HepG2 (cell line): ENCODE data around the gene RITA1. TPM values are rescaled to one million over a fixed set of nuclear protein-coding genes. Genes with fewer than 3 reads are reported as not detected.

Experiments used
- ARID2 ChIP-seq: sonication (generic); formaldehyde crosslinking; IDR thresholded peaks from 2 replicates; pipeline ENCODE4 v1.8.1; 2022; ENCODE audit warnings: mild to moderate bottlenecking, missing genetic modification reagents, borderline replicate concordance
- FLYWCH1 ChIP-seq: sonication (generic); formaldehyde crosslinking; IDR thresholded peaks from 2 replicates; pipeline ENCODE4 v1.8.1; 2023; ENCODE audit warnings: mild to moderate bottlenecking, missing genetic modification reagents
- HCFC1 ChIP-seq: fragments of 150-350 bp; IDR thresholded peaks from 2 replicates; pipeline ENCODE4 v1.6.1; 2014; ENCODE audit warnings: low read depth, low read length
- HHEX ChIP-seq: IDR thresholded peaks from 2 replicates; pipeline ENCODE4 v1.6.1; 2016; ENCODE audit warnings: control low read depth
- KLF16 ChIP-seq, 2 experiments: sonication (generic) in 1 of 2; formaldehyde crosslinking in 1 of 2; IDR thresholded peaks; 2 replicates each; pipeline versions ENCODE4 v1.6.1 to v1.8.0; 2016 to 2023; ENCODE audit warnings: missing genetic modification reagents in 2 of 2, missing compliant biosample characterization in 1 of 2
- REL ChIP-seq: sonication (generic); formaldehyde crosslinking; conservative IDR thresholded peaks from 2 replicates; pipeline ENCODE4 v1.8.0; 2022; ENCODE audit warnings: mild to moderate bottlenecking, missing genetic modification reagents, moderate library complexity
- RFX1 ChIP-seq: fragments of 450-650 bp; IDR thresholded peaks from 2 replicates; pipeline ENCODE4 v1.6.1; 2017
- SNRNP70 ChIP-seq: fragments of 200-400 bp; formaldehyde crosslinking; IDR thresholded peaks from 2 replicates; pipeline ENCODE4 v1.6.1; 2017; ENCODE audit warnings: mild to moderate bottlenecking, low read depth, low read length, moderate library complexity
- SRSF4 ChIP-seq: fragments of 200-400 bp; formaldehyde crosslinking; IDR thresholded peaks from one replicate; pipeline ENCODE4 v1.6.1; 2018; ENCODE audit warnings: mild to moderate bottlenecking, low read depth, low read length, moderate library complexity; ENCODE audit not compliant: poor library complexity, severe bottlenecking
- STAG1 ChIP-seq: sonication (generic); formaldehyde crosslinking; IDR thresholded peaks from 2 replicates; pipeline ENCODE4 v1.4.0; 2020; ENCODE audit warnings: missing genetic modification reagents
- TCF12 ChIP-seq, 2 experiments: fragments of 450-650 bp in 1 of 2; sonication (generic) in 1 of 2; formaldehyde crosslinking in 1 of 2; IDR thresholded peaks; 2 replicates each; pipeline versions ENCODE4 v1.6.1 to v1.8.0; 2017 to 2022; ENCODE audit warnings: antibody characterized with exemption in 1 of 2, mild to moderate bottlenecking in 1 of 2, missing genetic modification reagents in 1 of 2, moderate library complexity in 1 of 2
- THYN1 ChIP-seq: sonication (generic); formaldehyde crosslinking; IDR thresholded peaks from 2 replicates; pipeline ENCODE4 v1.8.1; 2023; ENCODE audit warnings: low read depth, mild to moderate bottlenecking, moderate library complexity, missing genetic modification reagents, borderline replicate concordance
- TOPORS ChIP-seq: sonication (generic); formaldehyde crosslinking; IDR thresholded peaks from 2 replicates; pipeline ENCODE4 v1.8.0; 2023; ENCODE audit warnings: mild to moderate bottlenecking, missing genetic modification reagents
- XBP1 ChIP-seq: sonication (generic); formaldehyde crosslinking; IDR thresholded peaks from 2 replicates; pipeline ENCODE4 v1.5.0; 2020; ENCODE audit warnings: missing genetic modification reagents
- ZNF274 ChIP-seq: sonication (generic); formaldehyde crosslinking; IDR thresholded peaks from 2 replicates; pipeline ENCODE4 v1.5.1; 2020; ENCODE audit warnings: mild to moderate bottlenecking, missing genetic modification reagents
- ZNF770 ChIP-seq: sonication (generic); formaldehyde crosslinking; IDR thresholded peaks from 2 replicates; pipeline ENCODE4 v1.5.0; 2020; ENCODE audit warnings: mild to moderate bottlenecking, missing genetic modification reagents
- ZSCAN5A ChIP-seq: sonication (generic); formaldehyde crosslinking; IDR thresholded peaks from 2 replicates; pipeline ENCODE4 v1.8.0; 2022; ENCODE audit warnings: mild to moderate bottlenecking, missing genetic modification reagents, borderline replicate concordance
- polyA plus RNA-seq, 8 experiments: library from polyadenylated mRNA; depleted of rRNA in 3 of 8; stranded (reverse) in 7 of 8; unstranded in 1 of 8; fragments of >200 nt; fragmentation: Illumina TruSeq in 4 of 8; extraction: Trizol in 4 of 8; gene quantifications; 2 replicates each; pipeline versions ENCODE4 v1.2.1 to v1.2.3, GENCODE V29; 2011 to 2016; ENCODE audit warnings: low read depth in 4 of 8, missing spikeins in 1 of 8, mixed read lengths in 1 of 8; ENCODE audit not compliant: insufficient read depth in 1 of 8
- total RNA-seq, 5 experiments: library from RNA; depleted of rRNA; stranded (reverse); fragments of >200 nt; fragmentation: Illumina TruSeq; extraction: Trizol; gene quantifications; 2 replicates each; pipeline ENCODE4 v1.2.3, GENCODE V29; 2016; ENCODE audit warnings: low read depth in 1 of 5
- TF ChIP-seq, protein P1 (sequence below): sonication (generic); formaldehyde crosslinking; IDR thresholded peaks from 2 replicates; pipeline ENCODE4 v1.4.0; 2020; ENCODE audit warnings: missing genetic modification reagents
- TF ChIP-seq, protein P2 (sequence below): sonication (generic); formaldehyde crosslinking; conservative IDR thresholded peaks from 2 replicates; pipeline ENCODE4 v1.8.0; 2022; ENCODE audit warnings: missing genetic modification reagents
- TF ChIP-seq, protein P3 (sequence below): sonication (generic); formaldehyde crosslinking; IDR thresholded peaks from 2 replicates; pipeline ENCODE4 v1.5.0; 2020; ENCODE audit warnings: missing genetic modification reagents

Gene RITA1
- total and polyA plus RNA-seq, 2 of the 13 experiments (the other 11 are each of a cell fraction or from before 2014, with no cell fraction given) = 12.4 to 28.9 TPM

DNA sequence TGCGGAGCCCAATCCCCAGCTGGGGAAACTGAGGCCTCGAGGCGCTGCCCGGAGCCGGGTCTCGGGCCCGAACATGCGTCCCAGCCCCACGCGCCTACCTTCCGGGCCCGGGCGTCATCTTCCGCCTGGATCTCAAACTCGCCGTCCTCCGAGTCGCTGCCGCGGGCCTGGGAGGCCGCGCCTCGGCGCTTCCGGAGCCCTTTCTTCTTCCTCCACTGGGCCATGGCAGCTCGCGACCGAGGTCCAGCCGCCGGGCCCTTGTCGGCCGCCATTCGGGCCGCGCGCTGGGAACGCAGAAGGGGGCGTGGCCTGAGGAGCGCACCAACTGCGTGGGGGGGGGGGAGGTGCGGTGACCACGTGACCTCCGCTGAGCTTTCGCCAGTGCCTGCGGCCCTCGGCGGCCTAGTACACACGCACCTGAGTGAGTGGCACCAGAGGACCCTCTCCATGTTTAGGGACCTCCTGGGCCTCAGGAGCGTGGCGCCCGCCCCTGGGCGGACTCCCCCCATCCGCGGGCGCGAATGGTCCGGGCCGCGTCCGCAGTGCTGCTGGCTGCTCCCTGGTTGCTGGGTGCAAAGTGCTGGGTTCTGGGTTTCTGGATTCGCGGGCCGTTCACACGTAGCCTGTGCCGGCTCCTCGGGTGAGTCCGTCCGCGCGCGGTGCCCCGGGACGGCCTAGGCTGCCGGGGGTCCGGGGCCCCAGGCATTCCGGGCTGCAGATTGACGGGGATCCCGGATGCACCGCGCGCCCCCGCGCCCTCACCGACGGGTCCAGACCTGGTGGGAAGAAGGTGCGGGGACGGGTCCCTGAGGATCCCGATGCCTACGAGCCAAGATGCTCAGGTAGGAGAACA, at the start of gene RITA1, which contains the start of gene DDX54 (continued):
- TF ChIP-seq TOPORS (CRISPR knock-in tag) (0 out of 2 replicates have a peak, but pooled peaks have one; percentile 75), ARID2 (no peak; the same call in 1 of the 2 replicates), RFX1 (no peak), FLYWCH1 (CRISPR knock-in tag) (no peak), STAG1 (peak; percentile 9; the same call in 1 of the 2 replicates), TCF12 (IDR thresholded peaks at IDR 0.05) (no peak), TCF12 (CRISPR knock-in tag; IDR thresholded peaks at IDR 0.05) (0 out of 2 replicates have a peak, but pooled peaks have one; percentile 51), SNRNP70 (no peak), XBP1 (CRISPR knock-in tag) (no peak), REL (CRISPR knock-in tag) (peak; percentile 66), KLF16 (CRISPR knock-in tag; IDR thresholded peaks at IDR 0.05) (peak; percentile 21 to 77; a peak in 2 of 4 replicates), HCFC1 (no peak), ZNF770 (CRISPR knock-in tag) (no peak; the same call in 1 of the 2 replicates), ZNF274 (CRISPR knock-in tag) (peak; percentile 89; the same call in 1 of the 2 replicates), SRSF4 (no peak), THYN1 (CRISPR knock-in tag) (no peak), ZSCAN5A (no peak), HHEX (CRISPR knock-in tag) (no peak)
- TF ChIP-seq, protein P1, sequence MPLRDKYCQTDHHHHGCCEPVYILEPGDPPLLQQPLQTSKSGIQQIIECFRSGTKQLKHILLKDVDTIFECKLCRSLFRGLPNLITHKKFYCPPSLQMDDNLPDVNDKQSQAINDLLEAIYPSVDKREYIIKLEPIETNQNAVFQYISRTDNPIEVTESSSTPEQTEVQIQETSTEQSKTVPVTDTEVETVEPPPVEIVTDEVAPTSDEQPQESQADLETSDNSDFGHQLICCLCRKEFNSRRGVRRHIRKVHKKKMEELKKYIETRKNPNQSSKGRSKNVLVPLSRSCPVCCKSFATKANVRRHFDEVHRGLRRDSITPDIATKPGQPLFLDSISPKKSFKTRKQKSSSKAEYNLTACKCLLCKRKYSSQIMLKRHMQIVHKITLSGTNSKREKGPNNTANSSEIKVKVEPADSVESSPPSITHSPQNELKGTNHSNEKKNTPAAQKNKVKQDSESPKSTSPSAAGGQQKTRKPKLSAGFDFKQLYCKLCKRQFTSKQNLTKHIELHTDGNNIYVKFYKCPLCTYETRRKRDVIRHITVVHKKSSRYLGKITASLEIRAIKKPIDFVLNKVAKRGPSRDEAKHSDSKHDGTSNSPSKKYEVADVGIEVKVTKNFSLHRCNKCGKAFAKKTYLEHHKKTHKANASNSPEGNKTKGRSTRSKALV = no peak; the same call in 1 of the 2 replicates
- TF ChIP-seq, protein P2, sequence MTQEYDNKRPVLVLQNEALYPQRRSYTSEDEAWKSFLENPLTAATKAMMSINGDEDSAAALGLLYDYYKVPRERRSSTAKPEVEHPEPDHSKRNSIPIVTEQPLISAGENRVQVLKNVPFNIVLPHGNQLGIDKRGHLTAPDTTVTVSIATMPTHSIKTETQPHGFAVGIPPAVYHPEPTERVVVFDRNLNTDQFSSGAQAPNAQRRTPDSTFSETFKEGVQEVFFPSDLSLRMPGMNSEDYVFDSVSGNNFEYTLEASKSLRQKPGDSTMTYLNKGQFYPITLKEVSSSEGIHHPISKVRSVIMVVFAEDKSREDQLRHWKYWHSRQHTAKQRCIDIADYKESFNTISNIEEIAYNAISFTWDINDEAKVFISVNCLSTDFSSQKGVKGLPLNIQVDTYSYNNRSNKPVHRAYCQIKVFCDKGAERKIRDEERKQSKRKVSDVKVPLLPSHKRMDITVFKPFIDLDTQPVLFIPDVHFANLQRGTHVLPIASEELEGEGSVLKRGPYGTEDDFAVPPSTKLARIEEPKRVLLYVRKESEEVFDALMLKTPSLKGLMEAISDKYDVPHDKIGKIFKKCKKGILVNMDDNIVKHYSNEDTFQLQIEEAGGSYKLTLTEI (CRISPR knock-in tag) = no peak
- TF ChIP-seq, protein P3, sequence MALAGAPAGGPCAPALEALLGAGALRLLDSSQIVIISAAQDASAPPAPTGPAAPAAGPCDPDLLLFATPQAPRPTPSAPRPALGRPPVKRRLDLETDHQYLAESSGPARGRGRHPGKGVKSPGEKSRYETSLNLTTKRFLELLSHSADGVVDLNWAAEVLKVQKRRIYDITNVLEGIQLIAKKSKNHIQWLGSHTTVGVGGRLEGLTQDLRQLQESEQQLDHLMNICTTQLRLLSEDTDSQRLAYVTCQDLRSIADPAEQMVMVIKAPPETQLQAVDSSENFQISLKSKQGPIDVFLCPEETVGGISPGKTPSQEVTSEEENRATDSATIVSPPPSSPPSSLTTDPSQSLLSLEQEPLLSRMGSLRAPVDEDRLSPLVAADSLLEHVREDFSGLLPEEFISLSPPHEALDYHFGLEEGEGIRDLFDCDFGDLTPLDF (CRISPR knock-in tag) = peak; percentile 27; the same call in 1 of the 2 replicates
